HL-60 (cell line): Measurements from ENCODE around the gene STAT1.

Experiments used
- GABPA ChIP-seq: IDR thresholded peaks from 2 replicates; pipeline ENCODE4 v1.6.1; 2012; ENCODE audit warnings: low read depth
- POLR2AphosphoS5 ChIP-seq: IDR thresholded peaks from 2 replicates; pipeline ENCODE4 v1.6.1; 2012; ENCODE audit warnings: low read depth
- SPI1 ChIP-seq: IDR thresholded peaks from 2 replicates; pipeline ENCODE4 v1.6.1; 2012; ENCODE audit warnings: low read depth, mild to moderate bottlenecking, borderline replicate concordance
- TF ChIP-seq, protein P1 (sequence below): IDR thresholded peaks from one replicate; pipeline ENCODE4 v1.5.1; 2011; ENCODE audit warnings: low read length, control low read depth, inconsistent platforms; ENCODE audit not compliant: insufficient read depth

DNA sequence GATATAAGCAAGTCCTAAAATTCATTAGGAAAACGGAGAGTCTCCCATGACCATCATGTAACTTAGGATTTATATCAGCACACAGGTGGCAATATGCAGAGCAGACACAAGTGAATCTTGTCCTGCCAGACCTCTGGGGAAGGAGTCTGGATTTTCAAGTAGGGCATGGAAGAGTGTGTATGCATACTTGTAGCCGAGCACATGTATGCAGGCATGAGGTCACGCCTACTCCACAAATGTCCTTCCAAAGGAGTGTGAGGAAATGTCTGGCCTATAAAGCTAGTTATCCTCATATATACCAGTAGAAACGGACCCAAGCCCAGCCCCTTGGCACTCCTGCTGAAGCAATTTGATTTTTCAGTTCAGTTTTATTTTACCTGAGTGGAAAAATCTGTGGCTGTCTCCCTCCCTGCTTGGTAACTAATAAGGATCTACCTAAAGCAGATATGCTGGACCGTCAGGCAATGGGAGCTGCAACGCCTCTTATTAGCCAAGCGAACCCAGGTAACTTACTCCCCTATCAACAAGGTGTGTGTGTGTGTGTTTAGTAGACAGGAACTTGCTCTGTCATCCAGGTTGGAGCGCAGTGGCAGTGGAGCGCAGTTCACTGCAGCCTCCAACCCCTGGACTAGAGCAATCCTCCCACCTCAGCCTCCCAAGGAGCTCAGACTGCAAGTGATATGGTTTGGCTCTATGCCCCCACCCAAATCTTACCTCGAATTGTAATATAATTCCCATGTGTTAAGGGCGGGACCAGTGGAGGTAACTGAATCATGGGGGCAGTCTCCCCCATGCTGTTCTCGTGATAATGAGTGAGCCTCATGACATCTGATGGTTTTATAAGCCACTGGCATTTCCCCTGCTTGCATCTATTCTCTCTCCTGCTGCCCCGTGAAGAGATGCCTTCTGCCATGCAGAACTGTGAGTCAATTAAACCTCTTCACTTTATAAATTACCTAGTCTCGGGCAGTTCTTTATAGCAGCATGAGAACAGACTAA lies 2.8 kb downstream of the STAT1 start:
- TF ChIP-seq, protein P1, sequence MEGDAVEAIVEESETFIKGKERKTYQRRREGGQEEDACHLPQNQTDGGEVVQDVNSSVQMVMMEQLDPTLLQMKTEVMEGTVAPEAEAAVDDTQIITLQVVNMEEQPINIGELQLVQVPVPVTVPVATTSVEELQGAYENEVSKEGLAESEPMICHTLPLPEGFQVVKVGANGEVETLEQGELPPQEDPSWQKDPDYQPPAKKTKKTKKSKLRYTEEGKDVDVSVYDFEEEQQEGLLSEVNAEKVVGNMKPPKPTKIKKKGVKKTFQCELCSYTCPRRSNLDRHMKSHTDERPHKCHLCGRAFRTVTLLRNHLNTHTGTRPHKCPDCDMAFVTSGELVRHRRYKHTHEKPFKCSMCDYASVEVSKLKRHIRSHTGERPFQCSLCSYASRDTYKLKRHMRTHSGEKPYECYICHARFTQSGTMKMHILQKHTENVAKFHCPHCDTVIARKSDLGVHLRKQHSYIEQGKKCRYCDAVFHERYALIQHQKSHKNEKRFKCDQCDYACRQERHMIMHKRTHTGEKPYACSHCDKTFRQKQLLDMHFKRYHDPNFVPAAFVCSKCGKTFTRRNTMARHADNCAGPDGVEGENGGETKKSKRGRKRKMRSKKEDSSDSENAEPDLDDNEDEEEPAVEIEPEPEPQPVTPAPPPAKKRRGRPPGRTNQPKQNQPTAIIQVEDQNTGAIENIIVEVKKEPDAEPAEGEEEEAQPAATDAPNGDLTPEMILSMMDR: no peak
- TF ChIP-seq GABPA (no peak), SPI1 (no peak), POLR2AphosphoS5 (no peak)
